ENCODE data around the gene P3R3URF.

P3R3URF gene

DNA sequence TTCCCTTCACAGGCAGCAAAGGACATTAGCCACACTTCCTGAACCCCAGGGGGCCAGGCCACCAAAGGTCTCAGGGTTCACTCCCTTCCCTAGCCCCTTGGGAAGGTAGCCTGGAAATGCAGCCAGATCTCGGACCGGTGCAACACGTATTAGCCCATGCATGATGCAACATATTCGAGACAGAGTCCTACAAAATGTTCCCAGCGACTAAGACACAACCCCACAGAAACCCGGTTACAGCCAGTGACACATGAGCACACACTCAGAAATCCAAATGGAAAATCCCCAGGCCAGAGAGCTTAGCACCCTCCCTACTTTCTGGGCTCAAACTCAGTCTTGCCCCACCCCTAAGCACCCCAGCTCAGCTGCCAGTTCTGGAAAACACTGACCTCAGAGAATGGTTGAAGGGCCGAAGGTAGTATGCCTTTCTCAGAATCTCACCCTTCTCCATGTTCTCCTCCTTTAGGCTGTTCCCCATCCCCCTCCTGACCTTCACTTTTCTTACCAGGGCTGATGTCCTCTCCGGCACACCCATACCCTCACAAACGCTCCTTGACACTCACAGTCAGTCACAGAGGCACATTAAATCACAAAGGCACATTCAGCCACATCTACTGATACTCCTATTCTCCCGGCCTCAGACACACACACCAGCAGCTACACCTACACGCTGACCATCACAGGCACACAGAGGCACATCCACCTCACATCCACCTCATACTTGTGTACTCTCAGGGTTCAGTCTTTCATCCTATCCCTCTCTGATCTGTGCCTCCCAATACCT, 1.6 kb downstream of the P3R3URF start, which contains the start of gene TSPAN1:
TSS of gene TSPAN1 (plus strand) at position 640 of the 784 bp plus-strand sequence. CDS start 6,021 bp downstream, outside the sequence.
- DNase-seq (ENCODE audit: low read depth in 1 of 2, low spot score in 1 of 2) = no peak

DNA sequence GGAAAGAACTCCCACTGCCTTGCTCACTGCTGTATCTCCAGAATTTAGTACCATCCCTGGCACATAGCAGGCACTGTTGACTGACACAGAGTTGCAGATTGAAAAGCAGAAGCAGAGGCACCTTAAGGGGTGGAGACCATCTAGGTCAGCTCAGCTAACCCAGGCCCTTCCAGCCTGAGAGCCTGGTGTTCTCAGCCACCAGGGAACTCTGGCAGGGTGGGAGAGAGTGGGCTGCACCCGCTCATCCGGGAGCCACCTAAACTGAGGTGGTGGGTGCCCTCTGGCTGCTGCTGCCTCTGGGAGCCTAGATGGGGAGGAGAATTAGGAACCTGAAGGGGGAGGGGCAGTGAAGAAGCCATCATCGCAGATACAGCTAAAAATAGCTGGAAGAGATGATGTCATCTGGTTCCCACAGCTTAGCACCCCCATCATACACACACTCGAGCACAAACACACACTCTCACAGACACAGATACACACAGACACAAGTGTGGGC, 2.9 kb downstream of the P3R3URF start:
- no peak for DNase-seq (ENCODE audit: low read depth in 1 of 2, low spot score in 1 of 2)

DNA sequence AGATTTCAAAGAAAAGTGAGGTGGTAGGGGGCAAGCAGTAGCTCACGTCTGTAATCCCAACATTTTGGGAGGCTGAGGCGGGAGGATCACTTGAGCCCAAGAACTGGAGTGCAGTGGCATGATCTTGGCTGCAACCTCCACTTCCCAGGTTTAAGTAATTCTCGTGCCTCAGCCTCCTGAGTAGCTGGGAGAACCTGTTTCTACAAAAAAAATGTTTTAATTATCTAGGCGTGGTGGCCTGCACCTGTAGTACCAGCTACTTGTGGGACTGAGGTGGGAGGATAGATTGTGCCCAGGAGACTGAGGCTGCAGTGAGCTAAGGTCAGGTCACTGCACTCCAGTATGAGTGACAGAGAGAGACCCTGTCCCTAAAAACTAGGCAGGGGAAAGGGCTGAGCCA, 4.0 kb downstream of the P3R3URF start:
- no peak for DNase-seq (ENCODE audit: low read depth in 1 of 2, low spot score in 1 of 2)

DNA sequence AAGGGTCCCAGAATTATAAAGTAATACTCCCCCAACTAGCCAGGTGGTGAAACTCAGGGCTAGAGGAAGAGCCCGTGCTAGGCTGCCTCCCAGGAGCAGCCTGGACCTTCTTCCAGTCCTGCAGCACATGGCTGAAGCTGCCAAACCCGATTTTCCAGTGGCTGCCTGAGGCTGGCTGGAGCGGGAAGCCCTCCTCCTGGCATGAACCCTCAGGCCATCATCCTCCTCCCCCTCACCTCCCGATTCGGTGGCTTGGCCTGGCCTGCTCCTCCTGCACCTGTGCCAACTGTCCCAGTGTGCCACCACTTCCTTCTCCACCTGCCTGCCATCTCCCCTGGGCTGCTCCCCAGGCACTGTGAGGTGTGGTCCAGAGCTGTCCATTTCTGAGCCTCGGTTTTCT, 4.4 kb downstream of the P3R3URF start:
- DNase-seq (ENCODE audit: low read depth in 1 of 2, low spot score in 1 of 2) = no peak

DNA sequence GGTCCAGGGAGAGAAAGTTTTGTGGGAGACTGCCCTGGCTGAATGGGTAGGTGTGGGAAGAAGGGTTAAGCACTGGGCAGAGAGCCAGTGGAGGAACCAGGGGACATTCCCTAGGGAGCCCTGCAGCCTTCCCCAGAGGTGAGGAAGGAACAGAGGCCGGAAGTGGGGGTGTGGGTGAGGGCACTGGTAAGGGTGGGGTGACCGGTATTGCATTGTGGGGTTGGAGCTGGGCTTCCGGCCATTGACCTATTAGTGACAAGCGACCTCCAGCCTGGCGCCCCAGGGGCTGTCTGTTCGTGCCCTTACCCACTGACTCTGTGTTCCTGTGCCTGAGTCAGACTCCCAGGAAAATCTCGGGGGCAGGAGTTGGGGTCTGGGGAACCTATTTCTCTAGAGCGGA, 4.9 kb downstream of the P3R3URF start:
- no peak for DNase-seq (ENCODE audit: low read depth in 1 of 2, low spot score in 1 of 2)

DNA sequence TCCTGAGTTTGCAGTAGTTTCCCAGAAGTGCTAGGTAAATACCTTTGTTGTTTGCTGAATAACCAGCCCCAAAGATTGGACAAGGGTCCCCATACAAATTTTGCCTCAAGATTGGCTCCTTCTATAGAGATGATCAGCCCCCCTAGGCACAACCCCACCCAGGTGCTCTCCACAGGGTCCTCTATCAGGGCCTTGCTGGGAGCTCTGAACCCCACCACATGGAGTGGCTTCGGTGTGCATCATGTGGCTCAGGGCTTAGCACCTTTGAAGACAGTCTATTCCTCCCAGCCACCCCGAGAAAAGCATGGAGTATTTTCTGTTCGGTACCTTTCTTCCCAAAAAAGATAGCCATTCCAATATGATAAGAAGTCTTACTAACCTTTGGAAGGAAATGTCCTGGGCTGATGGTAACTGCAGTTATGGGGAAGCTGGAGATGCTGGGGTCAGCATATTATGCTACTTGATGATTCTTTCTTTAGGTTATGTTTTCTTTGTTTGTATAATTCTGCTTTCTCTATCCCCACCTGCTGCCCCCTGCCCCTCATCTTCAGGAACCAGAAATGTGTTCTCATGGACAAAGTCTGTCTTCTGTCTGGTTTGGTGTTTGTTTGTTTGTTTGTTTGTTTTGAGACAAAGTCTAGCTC, 6.4 kb downstream of the P3R3URF start:
- DNase-seq (ENCODE audit: low read depth in 1 of 2, low spot score in 1 of 2) = no peak

DNA sequence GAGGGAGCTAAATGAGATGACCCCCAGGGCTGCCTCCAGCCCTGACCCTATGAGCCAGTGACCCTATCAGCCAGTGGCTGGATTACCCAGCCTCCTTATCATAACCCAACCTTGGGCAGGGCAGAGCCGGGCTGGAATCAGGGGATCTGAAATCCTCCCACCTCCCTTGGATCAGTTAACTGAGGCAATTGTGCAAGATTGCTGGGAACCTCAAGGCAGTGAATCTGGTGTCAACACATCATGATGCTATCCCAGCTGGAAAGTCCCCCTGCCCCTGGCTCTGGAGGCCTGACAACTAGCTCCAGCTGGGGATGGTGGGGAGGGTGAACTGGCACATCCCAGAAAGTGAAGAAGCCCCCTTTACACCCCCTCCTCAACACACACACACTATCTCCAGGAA, 7.8 kb downstream of the P3R3URF start:
- no peak for DNase-seq (ENCODE audit: low read depth in 1 of 2, low spot score in 1 of 2)

DNA sequence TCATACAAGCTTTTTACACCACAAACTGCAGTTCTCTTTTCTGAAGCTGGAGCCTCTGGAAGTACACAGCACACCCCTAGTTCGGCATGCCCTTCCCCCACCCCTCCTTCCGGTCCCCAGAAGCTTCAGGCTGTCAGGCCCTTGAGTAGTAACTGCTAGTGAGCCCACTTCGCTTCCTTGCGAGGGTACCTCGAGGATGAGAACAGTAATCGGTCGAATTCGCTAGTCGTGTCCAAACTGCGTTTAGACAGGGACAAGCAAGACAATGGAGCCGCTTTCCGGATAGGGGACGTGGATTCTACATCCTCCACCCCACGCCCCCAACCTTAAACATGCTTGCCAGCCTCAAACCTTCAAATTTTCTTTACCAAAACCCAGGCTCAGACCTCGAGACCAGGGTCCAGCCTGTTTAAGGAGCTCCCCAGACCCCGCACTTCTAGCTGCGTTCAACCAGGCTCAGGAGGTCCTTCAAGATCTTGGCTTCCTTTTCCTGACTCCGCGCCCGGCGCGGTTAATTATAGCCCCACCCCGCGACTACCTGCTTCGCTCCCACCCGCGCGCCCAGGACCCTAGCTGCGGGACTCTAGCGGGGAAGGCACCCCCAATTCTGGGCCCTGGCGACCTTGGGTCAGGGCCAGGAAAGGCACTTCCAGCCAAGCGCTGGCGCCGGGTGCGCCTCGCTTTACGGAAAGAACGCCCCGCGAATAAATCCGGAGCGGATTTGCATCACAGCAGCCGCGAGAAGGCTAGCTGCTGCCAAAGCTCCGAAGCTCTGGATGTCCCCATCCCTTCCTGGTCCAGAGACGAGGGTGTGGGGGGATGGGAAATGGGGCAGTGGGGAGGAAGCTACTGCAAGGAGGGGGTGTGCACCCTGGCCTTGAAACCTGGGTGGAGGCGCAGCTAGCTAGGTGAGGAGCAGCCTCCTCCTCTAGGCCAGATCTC, 9.5 kb downstream of the P3R3URF start:
- peak; percentile 7 to 26 for DNase-seq (ENCODE audit: low read depth in 1 of 2, low spot score in 1 of 2)

DNA sequence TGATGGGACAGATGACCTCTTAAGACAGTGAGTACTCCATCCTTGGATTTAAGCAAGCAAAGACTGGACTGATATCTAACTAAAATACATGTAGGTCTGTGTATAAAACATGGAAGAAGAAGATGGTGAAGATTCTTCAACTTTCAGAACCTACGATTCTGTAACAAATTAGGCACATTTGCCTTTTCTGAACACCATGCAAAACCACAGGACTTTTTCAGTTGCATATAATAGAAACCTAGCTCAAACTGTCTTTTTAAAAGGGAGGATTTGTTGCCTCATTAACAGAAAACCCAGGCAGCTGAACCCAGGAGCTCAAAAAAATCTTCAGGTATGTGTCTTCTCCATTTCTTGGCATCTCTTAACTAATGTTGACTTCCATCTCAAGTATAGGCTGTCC, 16.1 kb downstream of the P3R3URF start:
- DNase-seq (ENCODE audit: low read depth in 1 of 2, low spot score in 1 of 2) = no peak

DNA sequence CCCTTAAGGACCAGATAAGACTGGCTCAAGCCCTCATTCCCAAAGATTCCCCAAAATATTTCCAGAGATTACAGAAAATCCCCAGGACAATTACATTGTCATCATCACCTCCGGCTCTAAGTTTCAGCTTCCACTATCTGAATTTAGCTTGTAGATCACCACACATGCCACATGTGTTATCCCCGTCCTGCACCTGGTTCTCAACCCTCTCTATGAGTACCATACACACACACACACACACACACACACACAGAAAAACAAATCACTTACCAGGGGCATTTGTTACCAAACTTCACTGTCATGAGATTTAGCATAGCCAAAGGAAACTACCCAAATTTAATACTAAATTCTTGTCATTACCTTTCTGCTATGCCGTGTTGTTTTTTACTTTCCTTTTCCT, 16.8 kb downstream of the P3R3URF start:
- no peak for DNase-seq (ENCODE audit: low read depth in 1 of 2, low spot score in 1 of 2)

DNA sequence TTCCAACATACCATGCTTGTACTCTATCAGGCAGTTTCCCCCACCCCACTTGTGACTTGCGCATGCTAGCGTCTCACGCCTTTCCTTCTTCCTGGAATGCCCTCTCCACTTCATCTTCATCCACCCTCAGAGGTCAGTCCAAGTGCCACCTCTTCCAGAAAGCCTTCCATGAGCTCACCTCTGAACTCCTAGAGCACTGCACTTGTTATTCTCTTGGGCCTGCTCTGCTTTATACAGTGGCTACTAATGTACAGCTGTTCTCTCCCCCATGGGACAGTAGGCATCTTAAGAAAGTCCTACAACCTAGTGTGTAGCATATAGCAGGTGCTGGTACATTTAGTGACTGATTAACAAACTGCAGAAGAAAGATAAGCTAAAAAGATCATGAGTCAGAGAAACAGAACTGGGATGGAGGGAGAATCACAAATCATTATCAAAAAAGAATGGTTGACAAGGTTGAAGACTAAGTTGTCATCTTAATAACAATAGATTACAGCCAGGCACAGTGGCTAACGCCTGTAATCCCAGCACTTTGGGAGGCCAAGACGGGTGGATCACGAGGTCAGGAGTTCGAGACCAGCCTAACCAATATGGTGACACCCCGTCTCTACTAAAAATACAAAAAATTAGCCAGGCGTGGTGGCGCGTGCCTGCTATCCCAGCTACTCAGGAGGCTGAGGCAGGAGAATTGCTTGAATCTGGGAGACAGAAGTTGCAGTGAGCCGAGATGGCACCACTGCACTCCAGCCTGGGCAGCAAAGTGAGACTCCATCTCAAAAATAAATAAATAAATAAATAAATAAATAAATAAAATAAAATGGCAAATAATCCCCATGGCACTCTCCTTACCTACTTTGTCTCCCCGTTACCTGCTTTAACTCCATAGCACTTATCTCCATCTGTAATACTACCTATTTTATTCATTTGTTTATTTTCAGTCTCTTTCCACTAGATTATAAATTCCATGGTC, 17.7 kb downstream of the P3R3URF start:
- DNase-seq (ENCODE audit: low read depth in 1 of 2, low spot score in 1 of 2) = no peak

DNA sequence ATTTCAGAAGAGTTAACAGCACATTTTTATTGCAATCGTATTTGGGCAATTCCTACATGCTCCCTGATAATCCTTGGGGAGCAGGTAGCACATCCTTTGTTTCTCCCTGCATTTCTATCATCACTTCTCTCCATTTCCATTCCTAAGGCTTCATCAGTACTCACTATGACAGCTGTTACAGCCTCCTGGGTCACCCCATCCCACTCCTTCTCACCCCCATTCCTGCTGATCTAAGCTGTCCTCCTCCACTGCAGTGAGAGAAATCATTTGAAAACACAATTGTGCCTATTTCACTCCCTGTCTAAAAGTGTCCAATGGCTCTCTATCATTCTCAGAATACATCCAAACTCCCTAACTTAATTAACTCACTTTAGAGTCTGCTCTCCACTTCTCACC, 18.4 kb downstream of the P3R3URF start:
- DNase-seq (ENCODE audit: low read depth in 1 of 2, low spot score in 1 of 2) = no peak

DNA sequence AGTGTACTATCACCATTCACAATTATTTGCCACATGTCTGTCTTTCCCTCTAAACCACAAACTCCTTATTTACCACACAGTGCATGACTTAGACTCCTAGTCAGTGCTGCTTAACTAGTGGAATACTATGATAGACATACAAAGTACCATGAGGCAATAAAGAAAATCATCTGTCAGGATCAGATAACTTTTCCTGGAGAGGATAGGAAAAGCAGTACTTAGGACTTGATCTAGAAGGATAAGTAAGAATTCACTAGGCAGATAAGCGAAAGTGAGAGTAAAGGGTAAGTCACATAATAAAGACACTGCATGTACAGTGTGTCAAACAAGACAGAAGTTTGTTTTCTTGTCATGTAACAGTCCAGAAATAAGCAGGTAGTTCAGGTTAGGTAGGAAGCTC, 22.6 kb downstream of the P3R3URF start:
- no peak for DNase-seq (ENCODE audit: low read depth in 1 of 2, low spot score in 1 of 2)

DNA sequence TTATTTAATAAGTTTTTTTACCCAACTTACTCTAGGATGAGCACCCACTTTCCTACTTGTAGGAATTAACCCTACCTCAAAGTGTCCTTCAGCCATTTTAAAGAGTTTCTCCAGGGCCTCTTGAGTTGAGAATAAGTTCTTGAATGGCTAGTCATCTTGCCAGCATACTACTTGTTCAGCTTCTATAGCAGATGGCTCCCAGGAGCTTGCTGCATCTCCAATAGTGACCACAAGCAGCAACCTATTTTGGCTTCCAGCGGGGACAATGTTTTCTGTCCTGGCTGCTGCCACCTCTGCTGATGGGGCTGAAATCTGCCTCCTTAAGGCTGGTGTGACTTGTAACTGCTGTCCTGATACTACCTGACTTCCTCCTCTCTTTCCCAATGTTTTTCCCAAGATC, 23.1 kb downstream of the P3R3URF start:
- DNase-seq (ENCODE audit: low read depth in 1 of 2, low spot score in 1 of 2) = no peak

DNA sequence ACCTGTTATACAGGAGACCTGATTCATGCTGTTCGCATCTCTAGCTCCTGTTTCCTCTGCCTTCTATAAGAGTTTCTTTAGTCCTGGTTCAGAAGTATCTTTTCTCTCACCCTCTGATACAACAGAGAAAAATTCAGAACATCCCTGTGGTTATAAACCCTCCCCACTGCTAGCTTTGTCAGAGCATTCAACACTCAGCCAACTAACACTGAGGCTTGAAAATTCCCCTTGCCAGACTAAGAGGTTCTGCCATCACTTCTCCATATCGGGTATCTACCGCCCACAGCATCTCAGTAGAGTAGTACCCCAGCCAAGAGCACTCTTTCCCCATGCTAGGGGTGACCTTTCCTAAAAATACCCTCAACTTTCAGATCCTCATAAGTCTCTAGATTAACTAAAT, 24.3 kb downstream of the P3R3URF start:
- no peak for DNase-seq (ENCODE audit: low read depth in 1 of 2, low spot score in 1 of 2)

DNA sequence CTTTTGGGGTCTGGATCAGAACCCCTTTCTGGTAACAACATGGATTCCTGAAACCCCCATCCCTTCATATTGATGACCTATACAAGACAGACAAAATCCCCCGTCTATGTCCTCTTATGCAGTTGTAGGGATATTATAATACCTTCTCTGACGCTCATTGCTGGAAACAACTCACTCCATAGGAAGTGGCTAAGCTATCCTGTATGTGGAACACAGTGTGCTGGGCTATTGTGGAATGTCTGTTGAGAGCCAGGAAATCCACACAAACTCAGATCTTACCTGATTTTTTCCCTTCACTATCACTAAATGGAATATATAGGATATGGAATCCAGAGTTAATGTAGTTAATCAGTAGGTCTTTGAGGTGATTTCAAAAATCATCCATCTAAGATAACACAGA, 26.2 kb downstream of the P3R3URF start:
- DNase-seq (ENCODE audit: low read depth in 1 of 2, low spot score in 1 of 2) = no peak

DNA sequence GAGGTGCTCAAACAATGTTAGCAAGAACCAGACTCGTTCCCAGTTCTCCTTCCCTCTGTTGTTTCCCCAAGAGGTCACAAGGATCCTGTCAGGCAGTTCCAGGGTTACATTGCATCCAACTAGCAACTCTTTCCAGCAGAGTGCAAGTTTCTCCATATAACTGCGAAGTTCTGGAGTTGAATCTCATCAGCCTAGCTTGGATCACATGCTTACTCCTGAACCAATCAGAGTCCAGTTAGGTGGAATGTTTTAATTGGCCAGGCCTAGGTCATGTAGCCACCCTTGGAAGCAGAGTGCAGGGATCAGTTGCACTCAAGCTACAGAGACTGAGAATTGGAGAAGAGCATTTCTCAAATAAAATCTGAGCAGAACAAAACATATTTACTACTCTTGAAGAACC, 28.0 kb downstream of the P3R3URF start:
- no peak for DNase-seq (ENCODE audit: low read depth in 1 of 2, low spot score in 1 of 2)

DNA sequence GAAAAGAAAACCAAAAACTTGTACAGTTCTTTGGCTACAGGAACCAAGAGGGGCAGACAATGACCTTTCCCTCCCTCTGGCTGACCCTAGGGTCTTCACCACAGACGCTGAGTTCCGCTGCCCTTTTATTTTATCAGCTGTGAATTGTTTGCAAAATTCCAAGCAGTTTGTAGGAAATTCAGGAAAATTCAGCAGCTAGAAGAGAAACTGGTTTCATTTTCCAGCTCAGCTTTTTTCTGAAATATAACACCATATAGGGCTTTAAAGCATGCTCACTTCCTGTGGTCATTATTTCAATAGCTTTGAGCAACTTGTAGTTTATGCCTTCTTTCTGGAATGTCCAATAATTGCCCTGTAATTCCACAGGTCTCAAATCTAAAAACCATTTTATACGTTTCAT, 38.4 kb downstream of the P3R3URF start:
- DNase-seq (ENCODE audit: low read depth in 1 of 2, low spot score in 1 of 2) = no peak

DNA sequence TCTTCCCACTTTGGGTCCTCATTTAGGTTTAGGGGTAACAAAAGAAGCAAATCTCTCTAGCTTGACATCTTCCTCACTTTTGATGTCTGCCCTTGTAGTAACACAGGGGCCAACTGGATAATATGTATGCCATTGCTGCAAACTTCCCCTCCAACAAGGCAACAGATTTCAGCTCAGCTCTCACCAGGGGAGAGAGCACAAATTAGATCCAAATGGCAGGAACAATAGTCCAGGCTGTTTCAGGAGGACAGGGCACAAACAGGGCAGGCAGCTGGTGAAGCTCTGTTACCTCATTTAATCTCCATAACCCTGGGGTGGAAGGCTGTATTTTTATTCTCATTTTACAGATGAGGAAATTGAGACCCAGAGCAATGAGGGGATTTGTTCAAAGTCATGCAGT, 39.6 kb downstream of the P3R3URF start:
- no peak for DNase-seq (ENCODE audit: low read depth in 1 of 2, low spot score in 1 of 2)

DNA sequence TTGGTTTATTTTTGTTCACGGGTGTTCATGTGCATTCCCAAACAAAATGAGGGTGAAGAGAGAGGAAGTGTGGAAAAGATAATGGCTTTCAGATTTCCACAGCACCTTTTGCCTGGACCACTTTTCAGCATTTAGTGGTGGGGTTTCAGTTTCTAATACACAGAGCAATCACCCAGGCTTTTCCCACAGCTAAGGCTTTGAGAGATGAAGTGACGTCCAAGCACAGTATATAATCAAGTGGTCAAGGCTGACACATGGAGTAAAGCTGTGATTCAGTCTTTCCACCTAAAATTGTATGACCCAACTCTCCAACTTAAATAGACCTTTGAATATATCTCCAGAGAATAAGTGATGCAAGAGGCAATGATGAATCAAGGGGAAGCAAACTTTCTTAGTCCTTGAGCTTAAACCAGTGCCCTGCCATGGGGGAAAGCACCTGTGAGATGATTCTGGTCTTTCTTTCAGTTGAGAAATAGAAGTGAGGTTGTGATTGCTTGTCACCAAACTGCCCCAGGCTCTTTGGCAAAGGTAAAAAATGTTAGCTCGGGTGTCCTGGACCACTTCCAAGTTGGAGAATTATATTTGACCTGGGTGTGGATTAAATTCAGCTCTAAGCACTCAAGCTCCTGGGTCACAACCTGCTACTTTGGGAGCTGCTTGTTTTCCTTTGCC, 41.5 kb downstream of the P3R3URF start:
- DNase-seq (ENCODE audit: low read depth in 1 of 2, low spot score in 1 of 2) = no peak
